ENCODE measurements around the gene DOCK1.

Gene DOCK1

GRCh38 chr10:126905776-126906703, 812 bp downstream of the DOCK1 start:
- TF ChIP-seq EZH2 (IDR thresholded peaks at IDR 0.05; ENCODE audit: borderline replicate concordance, low read depth, low read length, severe bottlenecking) (no peak), CTCF (IDR thresholded peaks at IDR 0.05; ENCODE audit: borderline replicate concordance, extremely low read depth, low read length, poor library complexity, severe bottlenecking) (no peak)
- no peaks in the 10 kb centered on the region for H4K20me1 ChIP-seq (ENCODE audit: insufficient read depth, low read length)
- ATAC-seq (ENCODE audit: insufficient read depth, low read depth) (no peak), DNase-seq (no peak)
- no peak overlapping the region for H3K4me3 ChIP-seq (ENCODE audit: low read depth in 1 of 2, low read length in 2 of 2)
- H3K9me3 ChIP-seq (ENCODE audit: insufficient read depth, low read length, severe bottlenecking), result peaks cover 6% of the 10 kb centered on the region
- H2AFZ ChIP-seq (ENCODE audit: low read depth, low read length), result no peak overlapping the region
- no peaks in the 10 kb centered on the region for H3K79me2 ChIP-seq (ENCODE audit: insufficient read depth, low read length)
- no peaks in the 10 kb centered on the region for H3K4me1 ChIP-seq (ENCODE audit: insufficient read depth, low read length)
- H3K36me3 ChIP-seq (ENCODE audit: insufficient read depth, low read length), result no peaks in the 10 kb centered on the region
- no peak overlapping the region for H3K4me2 ChIP-seq (ENCODE audit: insufficient read depth, low read length)
- H3K27me3 ChIP-seq (ENCODE audit: insufficient read depth, low read length, poor library complexity), result no peaks in the 10 kb centered on the region
- H3K9ac ChIP-seq (ENCODE audit: low read depth, low read length), result no peak overlapping the region
- H3K27ac ChIP-seq (ENCODE audit: low read length), result no peak overlapping the region

GRCh38 chr10:126906704-126907422, 1.6 kb downstream of the DOCK1 start:
- no peaks in the 10 kb centered on the region for H3K79me2 ChIP-seq (ENCODE audit: insufficient read depth, low read length)
- no peak overlapping the region for H3K9ac ChIP-seq (ENCODE audit: low read depth, low read length)
- H4K20me1 ChIP-seq (ENCODE audit: insufficient read depth, low read length), result no peaks in the 10 kb centered on the region
- H3K36me3 ChIP-seq (ENCODE audit: insufficient read depth, low read length), result no peaks in the 10 kb centered on the region
- no peak for ATAC-seq (ENCODE audit: insufficient read depth, low read depth)
- peaks cover 6% of the 10 kb centered on the region for H3K9me3 ChIP-seq (ENCODE audit: insufficient read depth, low read length, severe bottlenecking)
- no peak for DNase-seq
- H3K4me2 ChIP-seq (ENCODE audit: insufficient read depth, low read length), result no peak overlapping the region
- TF ChIP-seq CTCF (IDR thresholded peaks at IDR 0.05; ENCODE audit: borderline replicate concordance, extremely low read depth, low read length, poor library complexity, severe bottlenecking) (no peak), EZH2 (IDR thresholded peaks at IDR 0.05; ENCODE audit: borderline replicate concordance, low read depth, low read length, severe bottlenecking) (no peak)
- no peak overlapping the region for H2AFZ ChIP-seq (ENCODE audit: low read depth, low read length)
- H3K27ac ChIP-seq (ENCODE audit: low read length), result no peak overlapping the region
- no peaks in the 10 kb centered on the region for H3K4me1 ChIP-seq (ENCODE audit: insufficient read depth, low read length)
- no peaks in the 10 kb centered on the region for H3K27me3 ChIP-seq (ENCODE audit: insufficient read depth, low read length, poor library complexity)
- no peak overlapping the region for H3K4me3 ChIP-seq (ENCODE audit: low read depth in 1 of 2, low read length in 2 of 2)

- no peaks in the 10 kb centered on the region for H3K36me3 ChIP-seq (ENCODE audit: insufficient read depth, low read length)
- H3K9ac ChIP-seq (ENCODE audit: low read depth, low read length), result no peak overlapping the region
- H3K79me2 ChIP-seq (ENCODE audit: insufficient read depth, low read length), result no peaks in the 10 kb centered on the region
- TF ChIP-seq CTCF (IDR thresholded peaks at IDR 0.05; ENCODE audit: borderline replicate concordance, extremely low read depth, low read length, poor library complexity, severe bottlenecking) (no peak), EZH2 (IDR thresholded peaks at IDR 0.05; ENCODE audit: borderline replicate concordance, low read depth, low read length, severe bottlenecking) (no peak)
- H3K27ac ChIP-seq (ENCODE audit: low read length), result no peak overlapping the region
- H3K9me3 ChIP-seq (ENCODE audit: insufficient read depth, low read length, severe bottlenecking), result peaks cover 6% of the 10 kb centered on the region
- H3K4me1 ChIP-seq (ENCODE audit: insufficient read depth, low read length), result no peaks in the 10 kb centered on the region
- H3K4me2 ChIP-seq (ENCODE audit: insufficient read depth, low read length), result no peak overlapping the region
- no peaks in the 10 kb centered on the region for H3K27me3 ChIP-seq (ENCODE audit: insufficient read depth, low read length, poor library complexity)
- H3K4me3 ChIP-seq (ENCODE audit: low read depth in 1 of 2, low read length in 2 of 2), result no peak overlapping the region
- ATAC-seq (ENCODE audit: insufficient read depth, low read depth) (no peak), DNase-seq (no peak)
- H2AFZ ChIP-seq (ENCODE audit: low read depth, low read length), result no peak overlapping the region
- no peaks in the 10 kb centered on the region for H4K20me1 ChIP-seq (ENCODE audit: insufficient read depth, low read length)
Observed at GRCh38 chr10:126907423-126907970, 2.3 kb downstream of the DOCK1 start.

Measured in DND-41 (cell line).